HG03066 (cell line): ENCODE results near the gene TPSAB1.

ENCODE experiments used
- ATAC-seq: cut with Tn5 transposase; IDR thresholded peaks from one replicate; pipeline ENCODE4 v1.9.1; 2021; ENCODE audit warnings: low read depth; ENCODE audit not compliant: unreplicated experiment

The TPSAB1 gene

GRCh38 chr16:1279945-1280589 lies 39.6 kb downstream of the TPSAB1 start:
- no peak for ATAC-seq

GRCh38 chr16:1280783-1281182 lies 40.3 kb downstream of the TPSAB1 start:
- ATAC-seq, result no peak

DNA sequence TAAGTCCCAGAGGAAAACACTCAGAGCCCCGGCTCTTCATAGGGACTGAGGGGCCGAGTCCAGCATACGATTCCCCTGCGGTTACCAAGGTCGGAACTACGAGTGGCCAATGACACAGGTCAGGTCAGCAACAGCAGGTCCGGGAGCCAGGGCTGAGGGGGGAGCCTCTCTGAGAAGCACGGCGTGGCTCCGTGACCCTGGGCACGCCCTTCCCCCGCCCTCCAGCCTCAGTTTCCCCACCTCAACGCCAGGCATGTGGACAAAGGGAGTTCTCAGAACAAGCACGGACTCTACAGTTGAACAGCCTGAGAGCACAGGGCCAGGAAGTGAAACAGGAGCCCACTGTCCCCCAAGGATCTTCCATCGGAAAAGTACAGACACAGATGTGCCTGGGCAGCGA lies 41.0 kb downstream of the TPSAB1 start:
- no peak for ATAC-seq

DNA sequence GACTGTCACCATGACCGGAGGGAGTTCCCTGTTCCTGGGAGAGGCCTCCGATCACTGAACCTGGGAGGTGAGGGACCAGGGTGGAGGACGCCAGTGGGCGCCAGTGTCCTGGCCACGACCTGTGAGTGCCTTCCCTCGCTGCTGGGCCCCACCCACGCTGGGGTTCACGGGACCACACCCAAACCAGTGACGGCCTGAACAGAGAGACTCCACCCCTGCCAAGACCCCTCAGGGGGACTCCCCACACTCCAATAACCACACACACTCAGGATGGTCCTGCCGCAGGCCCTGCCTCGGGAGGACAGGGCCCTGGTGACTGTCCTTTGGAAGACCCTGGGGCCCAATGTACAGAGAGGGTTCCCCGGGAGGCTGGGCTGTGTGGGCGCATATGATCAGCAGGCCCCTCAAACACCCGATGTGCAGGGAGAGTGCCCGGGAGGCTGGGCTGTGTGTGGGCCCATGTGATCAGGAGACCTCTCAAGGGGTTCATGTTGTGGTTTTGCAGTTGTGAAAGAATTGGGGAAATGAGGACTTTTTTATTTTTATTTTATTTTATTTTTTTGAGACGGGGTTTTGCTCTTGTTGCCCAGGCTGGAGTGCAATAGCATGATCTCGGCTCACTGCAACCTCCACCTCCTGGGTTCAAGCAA lies 41.9 kb downstream of the TPSAB1 start:
- no peak for ATAC-seq

DNA sequence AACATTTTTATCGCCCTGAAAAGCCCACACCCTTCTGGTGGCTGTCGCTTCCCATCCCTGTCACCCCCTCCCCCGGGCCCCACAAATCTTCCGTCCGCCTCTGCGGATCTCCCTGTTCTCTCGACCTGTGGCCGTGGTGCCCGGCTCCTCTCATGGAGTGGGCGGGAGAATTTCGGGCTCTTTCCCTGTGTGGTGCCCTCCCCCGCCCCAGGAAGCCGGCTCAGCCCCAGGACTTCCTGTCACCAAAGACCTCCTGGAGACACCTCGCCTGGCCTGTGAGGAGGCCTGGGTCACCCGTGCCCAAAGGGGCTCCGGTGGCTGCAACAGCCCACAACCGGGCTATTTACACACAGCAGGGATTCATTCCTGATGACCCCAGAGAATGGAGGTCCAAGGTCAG lies 42.8 kb downstream of the TPSAB1 start:
- ATAC-seq, result no peak

DNA sequence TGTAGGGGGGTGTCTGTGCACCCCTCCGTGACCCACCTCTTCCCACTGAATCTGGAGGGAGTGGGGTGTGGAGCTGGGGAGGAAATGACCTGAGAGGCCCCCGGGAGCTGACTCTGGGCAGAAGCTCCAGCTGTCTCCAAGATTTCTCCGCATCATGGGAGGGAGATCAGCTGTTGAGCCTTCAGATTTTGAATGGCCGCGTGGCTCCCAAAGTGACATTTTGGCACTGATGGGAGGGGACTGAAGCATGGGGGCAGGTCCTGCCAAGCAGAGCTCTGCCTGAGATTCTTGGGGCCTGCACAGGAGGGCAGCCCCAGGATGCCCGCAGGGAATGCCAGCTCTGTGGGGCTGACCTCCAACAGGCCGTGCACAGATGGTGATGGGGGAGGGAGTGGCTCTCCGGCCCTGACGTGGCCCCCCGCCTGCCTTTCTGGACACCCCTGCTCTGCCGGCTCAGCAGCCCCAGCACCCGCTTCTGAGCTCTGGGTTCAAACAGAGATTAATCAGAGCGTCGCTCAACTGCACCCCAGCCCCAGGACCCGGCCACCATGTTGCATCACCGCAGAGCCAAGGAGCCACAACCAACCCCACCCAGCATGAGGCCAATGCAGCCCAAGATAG lies 43.6 kb downstream of the TPSAB1 start:
- ATAC-seq, result no peak

DNA sequence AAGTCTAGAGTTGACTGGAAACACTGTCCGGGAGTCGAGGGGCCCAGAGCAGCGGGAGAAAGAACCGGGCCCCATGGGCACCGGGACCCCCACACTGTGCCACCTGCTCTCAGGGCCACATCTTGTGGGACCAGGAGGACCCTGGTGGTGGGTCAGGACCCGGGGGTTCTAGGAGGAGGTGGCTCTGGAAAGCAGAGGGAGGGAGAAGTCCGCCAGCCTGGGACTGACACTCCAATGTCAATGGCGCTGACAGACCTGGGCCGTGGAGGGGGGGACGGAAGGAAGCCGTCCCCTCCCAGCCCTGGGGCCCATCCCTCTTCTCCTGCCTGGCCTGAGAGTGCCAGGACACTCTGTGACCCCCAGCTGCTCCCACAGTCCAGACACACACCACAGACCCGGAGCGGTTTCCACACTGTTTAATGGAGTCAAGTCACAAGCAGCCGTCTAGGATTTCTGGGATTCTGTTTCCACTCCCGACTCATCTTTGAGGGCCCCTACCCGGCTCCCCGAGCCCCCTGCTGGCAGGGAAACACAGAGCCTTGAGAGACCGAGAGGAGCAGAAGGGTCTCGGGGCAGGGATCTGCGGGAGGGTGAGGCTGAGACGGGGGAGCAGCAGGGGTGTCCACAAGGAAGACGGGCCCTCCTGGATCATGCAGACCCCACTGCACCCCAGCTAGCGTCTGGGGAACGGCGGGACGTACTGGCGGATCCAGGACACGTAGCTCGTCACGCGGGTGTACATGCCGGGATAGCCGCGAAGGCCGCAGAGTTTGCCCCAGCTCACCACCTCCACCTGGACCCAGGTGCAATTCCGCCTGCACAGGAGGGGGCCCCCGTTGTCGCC lies 45.4 kb downstream of the TPSAB1 start:
- ATAC-seq, result no peak

- ATAC-seq, result no peak
Measured at GRCh38 chr16:1286513-1287094, 46.1 kb downstream of the TPSAB1 start.

GRCh38 chr16:1287982-1288670 lies 47.6 kb downstream of the TPSAB1 start:
- no peak for ATAC-seq

- ATAC-seq, result no peak
Measured at GRCh38 chr16:1288813-1289476, 48.4 kb downstream of the TPSAB1 start.

DNA sequence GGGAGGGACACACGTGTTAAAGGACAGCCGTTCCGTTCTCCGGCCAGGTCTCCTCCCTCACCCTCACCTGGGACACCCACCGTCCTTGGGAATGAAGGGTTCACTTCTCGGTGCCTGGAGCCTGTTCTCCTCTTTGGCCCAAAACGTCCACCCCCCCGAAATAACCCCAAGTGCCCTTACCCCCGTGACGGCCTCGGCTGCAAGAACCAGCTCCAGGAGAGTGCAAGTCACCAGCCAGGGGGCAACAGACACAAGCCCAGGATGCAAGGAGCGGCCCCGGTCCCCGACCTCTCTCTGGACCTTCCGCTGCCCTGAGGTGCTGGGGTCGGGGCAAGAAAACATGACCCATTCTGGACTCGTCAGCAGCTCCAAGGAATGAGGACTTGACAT lies 49.0 kb downstream of the TPSAB1 start:
- no peak for ATAC-seq

DNA sequence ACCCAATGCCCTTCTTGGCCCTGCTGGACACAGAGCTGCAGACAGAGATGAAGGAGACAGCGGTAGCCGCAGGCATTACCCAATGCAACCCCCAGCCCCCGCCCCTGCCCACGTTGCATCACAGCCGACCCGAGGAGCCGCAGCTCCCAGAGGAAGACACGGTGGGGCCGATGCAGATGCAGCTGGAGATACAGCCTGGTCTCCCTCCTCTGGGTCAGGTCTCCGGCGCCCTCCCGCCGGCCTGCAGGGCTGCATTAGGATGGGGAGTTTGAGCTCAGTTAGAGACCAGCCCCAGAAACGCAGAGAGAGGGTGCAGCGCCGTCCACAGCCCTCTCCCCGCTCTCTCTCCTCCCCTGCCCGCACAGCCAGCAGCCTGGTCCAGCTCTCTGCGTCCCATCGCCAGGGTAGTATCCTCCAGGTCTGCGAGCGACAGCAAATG lies 49.6 kb downstream of the TPSAB1 start:
- ATAC-seq, result no peak

DNA sequence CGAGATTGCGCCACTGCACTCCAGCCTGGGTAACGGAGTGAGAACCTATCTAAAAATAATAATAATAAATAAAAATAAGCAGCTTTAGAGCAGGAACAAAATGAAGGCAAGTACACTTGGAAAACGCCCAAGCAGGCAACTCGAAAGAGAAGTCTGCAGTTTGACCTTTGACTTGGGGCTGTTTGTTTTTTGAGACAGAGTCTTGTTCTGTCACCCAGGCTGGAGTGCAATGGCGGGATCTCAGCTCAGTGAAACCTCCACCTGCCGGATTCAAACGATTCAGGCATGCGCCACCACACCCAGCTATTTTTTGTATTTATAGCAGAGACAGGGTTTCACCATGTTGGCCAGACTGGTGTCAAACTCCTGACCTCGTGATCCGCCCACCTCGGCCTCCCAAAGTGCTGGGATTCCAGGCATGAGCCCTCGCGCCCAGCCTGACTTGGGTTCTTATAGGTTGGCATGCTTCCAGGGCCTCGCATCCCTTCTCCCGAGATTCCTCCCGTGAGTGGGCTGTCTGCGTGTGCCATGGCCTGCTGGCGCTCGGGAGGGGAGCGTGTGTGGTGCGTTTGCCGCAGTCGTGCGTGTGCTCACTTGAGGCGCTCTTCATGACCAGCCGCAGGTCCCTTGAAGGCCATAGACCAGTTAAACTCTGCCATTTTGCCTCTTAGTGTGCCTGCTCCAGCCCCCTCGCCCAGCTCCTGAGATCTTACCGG lies 50.5 kb downstream of the TPSAB1 start:
- no peak for ATAC-seq

DNA sequence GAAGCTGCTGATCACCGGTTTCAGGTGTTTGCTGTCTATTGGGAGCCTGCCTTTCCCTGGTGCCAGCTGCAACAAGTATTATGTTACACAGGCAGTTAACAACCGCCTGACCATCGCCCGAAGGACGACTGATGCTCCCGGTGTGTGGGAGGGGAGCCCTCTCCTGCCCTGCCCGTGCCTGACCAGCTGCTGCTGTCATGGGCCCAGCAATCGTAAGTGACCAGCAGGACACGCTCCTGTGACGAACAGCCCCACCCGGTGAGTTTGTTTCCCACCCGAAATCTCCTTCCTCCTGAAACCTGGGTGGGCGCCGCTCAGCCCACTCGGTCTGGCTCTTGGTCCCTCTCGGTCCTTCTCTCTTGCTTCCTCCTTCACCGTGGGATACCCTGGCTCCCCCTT lies 51.1 kb downstream of the TPSAB1 start:
- no peak for ATAC-seq
